ENCODE results near the gene BRCC3.

DNA sequence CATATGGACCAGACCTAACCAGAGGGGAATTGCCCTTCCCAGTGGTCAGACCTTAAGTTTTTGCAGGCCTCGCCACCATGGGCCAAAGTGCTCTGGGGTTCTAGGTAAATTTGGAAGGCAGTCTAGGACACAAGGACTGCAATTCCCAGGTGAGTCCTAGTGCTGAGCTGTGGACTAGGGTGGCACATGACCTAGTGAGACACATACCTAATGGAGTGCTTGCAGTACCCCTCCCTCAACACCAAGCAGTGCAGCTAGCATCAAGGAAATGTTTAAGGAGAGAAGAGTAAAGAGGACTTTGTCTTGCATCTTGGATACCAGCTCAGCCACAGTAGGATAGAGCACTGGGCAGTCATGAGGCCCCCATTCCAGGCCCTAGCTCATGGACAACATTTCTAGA, 60.8 kb downstream of the BRCC3 start:
- TF ChIP-seq YY1 (IDR thresholded peaks at IDR 0.05; ENCODE audit: insufficient read depth, insufficient read length): no peak
- TF ChIP-seq ZNF274 (IDR thresholded peaks at IDR 0.05; ENCODE audit: low read depth, low read length): no peak
